ENCODE data around the gene LDHAL6A. TPM values are rescaled to one million over a fixed set of nuclear protein-coding genes. Genes with fewer than 3 reads are reported as not detected.

LDHAL6A gene
- total RNA-seq, 1 donor from 2014 or later = not detected

DNA sequence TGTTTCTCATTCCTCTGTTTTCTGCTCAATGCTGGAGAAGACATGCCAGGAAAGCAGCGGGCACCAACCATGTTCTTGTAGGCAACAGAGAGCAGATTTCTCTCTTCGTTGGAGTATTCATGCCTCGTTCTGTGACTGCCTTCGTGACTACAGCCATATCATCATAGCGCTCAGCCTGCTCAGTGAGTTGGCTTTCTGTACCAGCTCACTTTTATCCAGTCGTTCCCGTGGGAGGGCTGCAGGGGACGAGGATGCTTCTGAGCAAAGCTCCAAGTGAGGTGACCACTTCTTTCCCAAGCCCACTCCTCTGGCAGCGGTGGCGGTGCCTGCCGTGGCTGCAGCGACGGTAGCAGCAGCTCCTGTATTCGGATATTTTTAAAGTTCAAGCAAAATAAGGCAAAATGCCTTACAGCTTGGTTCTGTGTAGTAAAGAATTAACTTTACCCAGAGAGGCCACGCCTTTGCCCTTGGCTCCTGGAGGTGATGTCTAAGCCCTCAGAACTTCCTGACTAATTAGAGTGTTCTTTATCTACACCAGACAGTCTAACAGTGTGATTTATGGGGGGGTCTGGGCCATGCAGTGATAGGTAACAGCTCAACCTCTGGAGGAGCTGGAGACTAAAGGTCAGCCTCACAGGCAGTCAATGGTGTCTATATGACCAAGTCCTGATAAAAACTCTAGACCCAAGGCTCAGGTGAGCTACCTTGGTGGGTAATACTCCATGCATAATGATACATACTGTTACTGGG is 35.3 kb downstream of the LDHAL6A start:
- no peak overlapping the region for H3K27ac ChIP-seq
- H3K27me3 ChIP-seq (ENCODE audit: low read depth) = no peaks in the 10 kb centered on the region
- no peaks in the 10 kb centered on the region for H3K9me3 ChIP-seq
- peaks cover 48% of the 10 kb centered on the region for H3K36me3 ChIP-seq
- TF ChIP-seq CTCF (IDR thresholded peaks at IDR 0.05) = no peak
- H3K4me3 ChIP-seq = no peak overlapping the region
- H3K4me1 ChIP-seq = peaks cover 13% of the 10 kb centered on the region
- DNase-seq = no peak
- intact Hi-C loops (cut with DNase I) = no loop called here
- ATAC-seq = peak; percentile 35 to 37

- no peak for DNase-seq
- no peak overlapping the region for H3K27ac ChIP-seq
- no peak for TF ChIP-seq CTCF (IDR thresholded peaks at IDR 0.05)
- intact Hi-C loops (cut with DNase I) = no loop called here
- ATAC-seq = no peak
- no peaks in the 10 kb centered on the region for H3K27me3 ChIP-seq (ENCODE audit: low read depth)
- H3K4me3 ChIP-seq = no peak overlapping the region
- H3K9me3 ChIP-seq = no peaks in the 10 kb centered on the region
- peaks cover 13% of the 10 kb centered on the region for H3K4me1 ChIP-seq
- H3K36me3 ChIP-seq = peaks cover 48% of the 10 kb centered on the region
These were observed 36.3 kb downstream of the LDHAL6A start for GRCh38 chr11:18491924-18492323.

- Histone ChIP-seq H3K27me3 (ENCODE audit: low read depth) (no peaks in the 10 kb centered on the region), H3K27ac (no peak overlapping the region), H3K36me3 (peaks cover 56% of the 10 kb centered on the region), H3K4me1 (peaks cover 13% of the 10 kb centered on the region), H3K4me3 (no peak overlapping the region), H3K9me3 (no peaks in the 10 kb centered on the region)
- intact Hi-C loops (cut with DNase I) = no loop called here
- DNase-seq = no peak
- TF ChIP-seq CTCF (IDR thresholded peaks at IDR 0.05) = no peak
- peak in 1 of 2 donors; percentile 31 for ATAC-seq
These were observed 37.2 kb downstream of the LDHAL6A start for GRCh38 chr11:18492888-18493287.

DNA sequence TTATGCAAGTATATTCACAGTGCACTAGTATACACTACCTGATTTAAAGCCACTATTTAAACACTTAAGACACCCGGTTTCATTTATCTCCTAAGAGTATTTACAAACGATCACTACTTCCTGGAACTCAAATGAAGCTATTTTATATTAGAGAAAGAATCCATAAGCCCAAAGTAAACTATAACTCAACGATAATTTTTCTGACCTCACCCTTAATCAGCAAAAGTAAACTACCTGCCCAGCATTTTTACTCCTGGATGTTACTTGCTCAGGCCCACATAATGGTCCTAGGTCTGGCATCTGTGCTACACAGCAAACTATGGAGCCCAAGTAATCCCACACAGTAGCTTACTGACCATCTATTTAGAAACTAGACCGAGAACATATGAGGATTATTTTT is 37.7 kb downstream of the LDHAL6A start:
- Histone ChIP-seq H3K4me1 (peaks cover 13% of the 10 kb centered on the region), H3K36me3 (peaks cover 59% of the 10 kb centered on the region), H3K9me3 (no peaks in the 10 kb centered on the region), H3K4me3 (no peak overlapping the region), H3K27ac (no peak overlapping the region), H3K27me3 (ENCODE audit: low read depth) (no peaks in the 10 kb centered on the region)
- ATAC-seq = no peak
- no peak for DNase-seq
- intact Hi-C loops (cut with DNase I) = no loop called here
- no peak for TF ChIP-seq CTCF (IDR thresholded peaks at IDR 0.05)

GRCh38 chr11:18495271-18495670 is 39.6 kb downstream of the LDHAL6A start:
- Histone ChIP-seq H3K27ac (no peak overlapping the region), H3K4me1 (peaks cover 11% of the 10 kb centered on the region), H3K36me3 (peaks cover 65% of the 10 kb centered on the region), H3K4me3 (no peak overlapping the region), H3K9me3 (no peaks in the 10 kb centered on the region), H3K27me3 (ENCODE audit: low read depth) (no peaks in the 10 kb centered on the region)
- DNase-seq = no peak
- ATAC-seq = no peak
- intact Hi-C loops (cut with DNase I) = no loop called here
- TF ChIP-seq CTCF (IDR thresholded peaks at IDR 0.05) = no peak
